CD4-positive, CD25-positive, alpha-beta regulatory T cell (primary cell): ENCODE data around the gene NTN1. TPM values are rescaled to one million over a fixed set of nuclear protein-coding genes. Genes with fewer than 3 reads are reported as not detected.

Source experiments
- ATAC-seq, 2 donors: fragments of 150-1000 bp; cut with Tn5 transposase; one replicate each; pipeline ENCODE4 v1.10.0; 2021; ENCODE audit warnings: low read depth in 2 of 2, moderate number of reproducible peaks in 2 of 2, moderate library complexity in 1 of 2
- DNase-seq, 3 donors: peaks; one replicate each; pipeline versions ENCODE4 v3.0.0 to v3.0.0-alpha.2; 2012 to 2022; ENCODE audit warnings: mixed read lengths in 1 of 3
- H3K27ac ChIP-seq: one replicate; pipeline ENCODE4 v1.7.0; 2013; ENCODE audit warnings: mild to moderate bottlenecking, low read length; ENCODE audit not compliant: insufficient read depth, poor library complexity, severe bottlenecking
- H3K27me3 ChIP-seq: one replicate; pipeline ENCODE4 v1.7.0; 2013; ENCODE audit warnings: low read length; ENCODE audit not compliant: control insufficient read depth, insufficient read depth
- H3K36me3 ChIP-seq: one replicate; pipeline ENCODE4 v1.7.0; 2013; ENCODE audit warnings: mild to moderate bottlenecking, low read length, moderate library complexity; ENCODE audit not compliant: control insufficient read depth, insufficient read depth
- H3K4me1 ChIP-seq: 2 replicates; pipeline ENCODE4 v1.7.0; 2013; ENCODE audit warnings: mild to moderate bottlenecking, low read length; ENCODE audit not compliant: insufficient read depth, control insufficient read depth, poor library complexity, severe bottlenecking
- H3K4me3 ChIP-seq: one replicate; pipeline ENCODE4 v1.7.0; 2013; ENCODE audit warnings: low read depth, mild to moderate bottlenecking, low read length, moderate library complexity
- H3K9me3 ChIP-seq, 2 experiments: 1 replicate in 1 of 2; 2 replicates in 1 of 2; pipeline ENCODE4 v1.7.0; 2013; ENCODE audit warnings: low read length in 2 of 2, mild to moderate bottlenecking in 1 of 2, moderate library complexity in 1 of 2; ENCODE audit not compliant: control insufficient read depth in 2 of 2
- H3K27ac Mint-ChIP-seq, 3 donors: one replicate each; pipeline ENCODE4 v1.8.0; 2020 to 2022; ENCODE audit warnings: mild to moderate bottlenecking in 3 of 3, mixed read lengths in 3 of 3, moderate library complexity in 2 of 3
- H3K27me3 Mint-ChIP-seq: one replicate; pipeline ENCODE4 v1.8.0; 2022; ENCODE audit warnings: mild to moderate bottlenecking, mixed read lengths
- H3K36me3 Mint-ChIP-seq: one replicate; pipeline ENCODE4 v1.8.0; 2020; ENCODE audit warnings: mixed read lengths
- H3K4me1 Mint-ChIP-seq, 4 donors: one replicate each; pipeline ENCODE4 v1.8.0; 2020 to 2022; ENCODE audit warnings: mixed read lengths in 4 of 4, mild to moderate bottlenecking in 1 of 4
- H3K4me3 Mint-ChIP-seq, 4 donors: one replicate each; pipeline ENCODE4 v1.8.0; 2020 to 2022; ENCODE audit warnings: mild to moderate bottlenecking in 4 of 4, mixed read lengths in 4 of 4, moderate library complexity in 3 of 4
- H3K9me3 Mint-ChIP-seq, 7 donors: one replicate each; pipeline ENCODE4 v1.8.0; 2020 to 2022; ENCODE audit warnings: mixed read lengths in 7 of 7, mild to moderate bottlenecking in 3 of 7, moderate library complexity in 2 of 7
- polyA plus RNA-seq, 4 donors: library from polyadenylated mRNA; unstranded; fragments of 300-500 nt; fragmentation: Illumina TruSeq; gene quantifications; one replicate each; pipeline ENCODE4 v1.2.3, GENCODE V29; 2021
- total RNA-seq: library from RNA; stranded (reverse); gene quantifications from one replicate; pipeline ENCODE4 v1.2.3, GENCODE V29; 2022

The NTN1 gene
- total and polyA plus RNA-seq, 5 donors from 2014 or later: 0.03 TPM; not detected in 4

DNA sequence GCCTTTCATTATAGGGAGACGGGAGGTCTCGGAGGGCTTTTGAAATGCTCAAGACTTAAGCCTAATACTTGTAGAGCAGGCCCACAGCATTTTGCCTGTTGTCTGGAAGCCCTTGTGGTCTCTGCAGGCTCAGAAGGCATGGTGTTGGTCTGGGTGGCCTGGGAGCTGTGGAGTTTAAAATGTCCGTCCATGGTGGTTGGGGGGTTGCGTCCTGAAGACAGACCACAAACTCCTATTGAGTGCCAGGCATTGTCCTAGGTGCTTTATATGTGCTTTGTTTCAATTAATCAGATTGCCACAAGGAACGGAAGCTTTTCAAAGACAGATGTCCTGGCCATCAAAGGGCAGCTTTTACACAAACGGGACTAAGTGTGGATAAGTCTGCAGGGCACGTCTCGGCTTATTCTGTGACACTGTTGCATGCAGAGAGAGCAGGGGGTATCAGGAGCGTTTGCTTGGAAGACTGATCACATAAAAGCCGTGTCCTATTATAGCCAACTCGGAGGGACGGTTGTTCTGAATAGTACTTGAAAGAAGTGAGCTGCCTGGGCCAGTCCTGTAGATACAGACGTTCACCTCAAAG lies 7.8 kb downstream of the NTN1 start:
- no peaks in the 10 kb centered on the region for H3K36me3 Mint-ChIP-seq
- DNase-seq: no peak
- H3K4me1 Mint-ChIP-seq: peaks cover 0 to 10% (median 4%) of the 10 kb centered on the region in 4 donors
- Histone ChIP-seq H3K9me3 (no peaks in the 10 kb centered on the region), H3K27me3 (peaks cover 26% of the 10 kb centered on the region), H3K36me3 (no peaks in the 10 kb centered on the region), H3K27ac (no peak overlapping the region), H3K4me1 (no peaks in the 10 kb centered on the region), H3K4me3 (no peak overlapping the region)
- no peak overlapping the region for H3K27ac Mint-ChIP-seq
- no peak for ATAC-seq
- H3K4me3 Mint-ChIP-seq: no peak overlapping the region
- peaks cover 39% of the 10 kb centered on the region for H3K27me3 Mint-ChIP-seq
- H3K9me3 Mint-ChIP-seq: peaks cover 0 to 2% (median 0%) of the 10 kb centered on the region in 7 donors

DNA sequence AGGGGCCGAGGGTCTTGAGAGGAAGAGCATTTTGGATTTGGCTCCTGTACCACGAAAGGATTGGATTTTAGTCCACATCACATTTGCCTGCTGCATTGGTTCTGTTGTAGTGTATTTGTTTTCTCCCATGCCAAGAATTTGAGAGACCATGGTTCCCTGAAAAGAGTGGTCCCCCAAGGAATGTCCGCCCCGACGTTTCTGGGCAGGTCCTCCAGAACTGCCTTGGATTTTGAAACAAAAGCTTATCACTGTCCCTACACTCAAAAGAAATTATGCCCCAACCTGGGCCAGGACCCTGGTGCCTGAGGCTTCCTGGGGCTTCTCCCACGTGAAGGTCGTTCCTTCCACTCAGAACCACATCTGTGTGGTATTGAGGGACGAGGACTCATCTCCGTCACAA lies 10.8 kb downstream of the NTN1 start:
- Mint-ChIP-seq H3K27ac (no peak overlapping the region), H3K36me3 (no peaks in the 10 kb centered on the region), H3K4me3 (no peak overlapping the region), H3K4me1 (no peaks in the 10 kb centered on the region), H3K27me3 (peaks cover 26% of the 10 kb centered on the region), H3K9me3 (no peaks in the 10 kb centered on the region)
- Histone ChIP-seq H3K36me3 (no peaks in the 10 kb centered on the region), H3K4me3 (no peak overlapping the region), H3K27ac (no peak overlapping the region), H3K4me1 (no peaks in the 10 kb centered on the region), H3K9me3 (no peaks in the 10 kb centered on the region), H3K27me3 (peaks cover 6% of the 10 kb centered on the region)
- DNase-seq: no peak
- ATAC-seq: no peak

DNA sequence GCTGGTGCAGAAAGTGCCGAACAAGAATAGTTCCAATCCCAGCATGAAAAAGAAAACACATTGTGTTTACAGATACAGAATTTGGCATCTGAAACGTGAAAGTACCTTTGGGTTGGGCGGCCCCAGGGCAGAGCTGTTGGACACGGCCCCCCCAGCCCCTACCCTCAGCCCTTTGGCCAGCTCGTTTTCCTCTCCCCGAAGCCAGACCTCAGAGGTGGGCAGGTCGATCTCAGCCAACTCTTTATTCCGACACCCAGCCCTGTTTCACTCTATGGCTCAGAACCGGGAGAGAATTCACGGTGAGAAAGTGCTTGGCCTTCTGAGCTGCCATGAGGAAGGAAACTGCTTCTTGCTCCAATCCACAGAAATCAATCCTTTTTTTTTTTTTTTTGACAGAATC lies 11.3 kb downstream of the NTN1 start:
- Histone ChIP-seq H3K36me3 (no peaks in the 10 kb centered on the region), H3K4me1 (no peaks in the 10 kb centered on the region), H3K27me3 (peaks cover 6% of the 10 kb centered on the region), H3K27ac (no peak overlapping the region), H3K9me3 (no peaks in the 10 kb centered on the region), H3K4me3 (no peak overlapping the region)
- H3K4me3 Mint-ChIP-seq: no peak overlapping the region
- no peaks in the 10 kb centered on the region for H3K36me3 Mint-ChIP-seq
- H3K9me3 Mint-ChIP-seq: no peaks in the 10 kb centered on the region
- no peak for DNase-seq
- peaks cover 29% of the 10 kb centered on the region for H3K27me3 Mint-ChIP-seq
- no peaks in the 10 kb centered on the region for H3K4me1 Mint-ChIP-seq
- no peak overlapping the region for H3K27ac Mint-ChIP-seq
- no peak for ATAC-seq

DNA sequence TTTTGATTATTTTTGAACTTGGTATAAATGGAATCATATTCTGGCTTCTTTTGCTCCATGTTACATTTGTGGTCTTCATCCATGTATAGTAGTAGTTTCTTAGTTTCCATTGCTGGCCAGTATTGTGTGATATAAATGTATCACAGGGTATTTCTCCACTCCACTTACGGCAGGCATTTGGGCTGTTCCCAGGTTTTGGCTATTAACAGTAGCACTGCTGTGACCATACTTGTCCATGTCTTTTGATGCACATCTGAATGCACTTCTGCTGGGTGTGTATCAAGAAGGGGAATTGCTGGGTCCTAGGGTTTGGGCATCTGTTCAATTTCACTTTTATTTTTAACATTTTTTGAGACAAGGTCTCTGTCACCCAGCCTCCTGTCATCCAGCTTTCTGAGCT lies 13.9 kb downstream of the NTN1 start:
- no peaks in the 10 kb centered on the region for H3K4me1 ChIP-seq
- no peak overlapping the region for H3K27ac ChIP-seq
- no peak for DNase-seq
- H3K9me3 ChIP-seq: peaks cover 0 to 5% of the 10 kb centered on the region in 2 experiments
- ATAC-seq: no peak
- Mint-ChIP-seq H3K4me3 (peak overlapping the region in 1 of 4 donors; percentile 39), H3K9me3 (peaks cover 0 to 2% (median 0%) of the 10 kb centered on the region in 7 donors), H3K4me1 (no peaks in the 10 kb centered on the region), H3K27ac (no peak overlapping the region), H3K36me3 (no peaks in the 10 kb centered on the region), H3K27me3 (peaks cover 23% of the 10 kb centered on the region)
- no peaks in the 10 kb centered on the region for H3K27me3 ChIP-seq
- no peak overlapping the region for H3K4me3 ChIP-seq
- H3K36me3 ChIP-seq: no peaks in the 10 kb centered on the region

DNA sequence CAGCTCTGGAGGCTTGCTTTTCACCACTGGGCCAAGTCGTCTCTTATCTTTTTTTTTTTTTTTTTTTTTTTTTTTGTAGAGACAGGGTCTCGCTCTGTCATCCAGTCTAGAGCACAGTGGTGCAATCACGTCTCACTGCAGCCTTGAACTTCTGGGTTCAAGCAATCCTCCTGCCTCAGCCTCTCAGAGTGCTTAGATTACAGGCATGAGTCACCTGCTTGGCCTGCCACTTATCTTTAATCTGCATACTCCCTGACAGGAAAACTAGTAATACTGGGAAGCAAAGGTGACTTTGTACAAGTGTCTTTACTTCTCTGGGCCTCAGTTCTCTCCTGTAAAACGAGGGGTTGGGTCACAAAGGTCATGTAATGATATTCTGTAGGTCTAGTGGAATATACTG lies 15.0 kb downstream of the NTN1 start:
- H3K27ac ChIP-seq: no peak overlapping the region
- ATAC-seq (no peak), DNase-seq (no peak)
- no peak overlapping the region for H3K4me3 ChIP-seq
- H3K4me1 ChIP-seq: no peaks in the 10 kb centered on the region
- H3K27ac Mint-ChIP-seq: no peak overlapping the region
- peaks cover 0 to 6% (median 3%) of the 10 kb centered on the region in 7 donors for H3K9me3 Mint-ChIP-seq
- H3K36me3 Mint-ChIP-seq: no peaks in the 10 kb centered on the region
- H3K9me3 ChIP-seq: peaks cover 0 to 10% of the 10 kb centered on the region in 2 experiments
- H3K4me3 Mint-ChIP-seq: no peak overlapping the region
- H3K4me1 Mint-ChIP-seq: no peaks in the 10 kb centered on the region
- H3K36me3 ChIP-seq: no peaks in the 10 kb centered on the region
- H3K27me3 Mint-ChIP-seq: peaks cover 22% of the 10 kb centered on the region
- H3K27me3 ChIP-seq: no peaks in the 10 kb centered on the region

DNA sequence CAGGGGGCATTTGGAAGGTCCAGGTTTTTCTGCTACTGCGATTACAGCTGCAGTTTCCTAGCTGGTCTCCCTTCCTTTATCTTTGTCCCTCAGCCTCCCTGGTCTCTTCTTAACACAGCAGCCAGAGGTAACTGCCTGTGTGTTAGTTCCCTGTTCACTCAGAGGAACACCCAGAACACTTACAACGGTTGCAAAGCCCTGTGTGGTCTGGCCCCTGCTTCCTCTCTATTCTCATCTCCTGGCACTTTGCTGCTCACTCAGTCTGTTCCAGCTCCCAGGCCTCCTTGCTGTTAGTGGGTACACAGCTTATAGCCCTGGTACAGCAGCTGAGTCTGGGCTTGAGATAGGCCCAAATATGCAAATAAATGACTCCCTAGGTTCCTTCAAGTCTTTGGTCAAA lies 16.4 kb downstream of the NTN1 start:
- Histone ChIP-seq H3K27me3 (no peaks in the 10 kb centered on the region), H3K27ac (no peak overlapping the region), H3K4me1 (no peaks in the 10 kb centered on the region), H3K36me3 (no peaks in the 10 kb centered on the region), H3K9me3 (peaks cover 0 to 10% of the 10 kb centered on the region in 2 experiments), H3K4me3 (no peak overlapping the region)
- Mint-ChIP-seq H3K9me3 (peaks cover 0 to 7% (median 4%) of the 10 kb centered on the region in 7 donors), H3K27ac (no peak overlapping the region), H3K27me3 (peaks cover 22% of the 10 kb centered on the region), H3K4me1 (no peaks in the 10 kb centered on the region), H3K4me3 (no peak overlapping the region), H3K36me3 (no peaks in the 10 kb centered on the region)
- no peak for ATAC-seq
- no peak for DNase-seq

DNA sequence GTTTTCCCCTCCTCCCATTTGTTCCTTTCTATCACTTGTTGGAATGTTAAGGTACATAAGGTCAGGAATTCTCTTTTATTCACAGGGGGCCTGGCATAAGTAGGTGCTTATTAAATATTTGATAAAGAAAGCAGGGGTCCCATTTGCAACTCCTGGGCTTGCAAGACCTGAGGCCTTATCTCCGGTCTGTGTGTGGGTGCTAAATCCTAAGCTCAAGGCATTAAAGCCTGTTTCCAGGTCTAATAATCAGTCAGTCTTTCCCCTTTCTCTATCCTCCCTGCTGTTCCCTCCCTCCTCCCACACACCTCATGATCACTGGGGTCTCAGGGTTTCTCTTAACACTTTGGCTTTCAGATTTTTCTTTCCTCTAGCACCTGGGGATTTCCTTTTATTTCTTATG lies 17.1 kb downstream of the NTN1 start:
- Mint-ChIP-seq H3K27me3 (peaks cover 22% of the 10 kb centered on the region), H3K4me3 (no peak overlapping the region), H3K4me1 (no peaks in the 10 kb centered on the region), H3K9me3 (peaks cover 0 to 7% (median 4%) of the 10 kb centered on the region in 7 donors), H3K27ac (no peak overlapping the region), H3K36me3 (no peaks in the 10 kb centered on the region)
- Histone ChIP-seq H3K4me1 (no peaks in the 10 kb centered on the region), H3K36me3 (no peaks in the 10 kb centered on the region), H3K27ac (no peak overlapping the region), H3K27me3 (no peaks in the 10 kb centered on the region), H3K9me3 (peaks cover 0 to 10% of the 10 kb centered on the region in 2 experiments), H3K4me3 (no peak overlapping the region)
- DNase-seq (no peak), ATAC-seq (no peak)

DNA sequence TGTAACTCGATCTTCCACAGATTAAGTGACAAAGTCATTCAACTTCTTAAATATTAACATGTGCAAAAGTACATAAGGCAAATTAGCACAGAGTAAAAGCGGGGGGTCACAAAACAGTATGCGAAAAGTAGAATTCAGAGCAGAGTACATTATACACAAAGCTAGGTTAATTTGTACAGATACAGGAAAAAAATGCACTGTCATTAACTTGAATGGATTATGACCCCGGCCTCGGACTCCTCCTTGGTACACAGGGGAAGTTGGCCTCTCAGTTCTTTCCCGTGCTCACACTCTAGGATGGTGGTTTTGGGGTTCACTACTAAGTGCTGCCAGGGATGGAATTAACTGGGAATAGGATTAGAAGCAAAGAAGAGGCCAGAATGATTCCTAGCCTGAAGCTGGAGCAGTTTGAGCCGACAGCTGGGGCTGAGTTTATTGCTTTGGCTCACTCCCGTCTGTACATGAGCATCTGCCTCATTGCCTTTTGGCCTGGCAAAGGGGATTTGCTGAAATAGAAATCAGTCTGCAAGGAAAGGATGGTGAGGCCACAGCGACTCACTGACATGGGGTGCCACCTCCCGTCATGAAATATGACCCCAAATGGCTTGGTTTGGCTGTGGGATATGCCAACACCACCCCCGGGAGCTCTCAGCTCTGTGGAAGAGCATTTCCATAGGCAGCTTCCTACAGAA lies 23.6 kb downstream of the NTN1 start:
- no peaks in the 10 kb centered on the region for H3K4me1 Mint-ChIP-seq
- H3K36me3 Mint-ChIP-seq: no peaks in the 10 kb centered on the region
- peaks cover 15% of the 10 kb centered on the region for H3K27me3 Mint-ChIP-seq
- H3K9me3 Mint-ChIP-seq: peaks cover 0 to 7% (median 4%) of the 10 kb centered on the region in 7 donors
- H3K4me3 Mint-ChIP-seq: no peak overlapping the region
- Histone ChIP-seq H3K9me3 (peaks cover 0 to 7% of the 10 kb centered on the region in 2 experiments), H3K27me3 (peaks cover 5% of the 10 kb centered on the region), H3K36me3 (no peaks in the 10 kb centered on the region), H3K4me3 (no peak overlapping the region), H3K27ac (no peak overlapping the region), H3K4me1 (no peaks in the 10 kb centered on the region)
- no peak for DNase-seq
- no peak overlapping the region for H3K27ac Mint-ChIP-seq
- no peak for ATAC-seq
